HEK293 (cell line): Measurements from ENCODE around the gene SLC35G3.
"Not testable (repeated sequence)": the region's sequence is repeated elsewhere in the genome, so short reads cannot be mapped to it uniquely, and the experiment has no call there.

Experiments used
- CTCF ChIA-PET: fragments of 350-600 bp; formaldehyde crosslinking; extraction: SDS; loops from one replicate; lab custom pipeline; 2021; ENCODE audit warnings: antibody characterized with exemption; lab: Yijun Ruan, JAX
- POLR2A ChIA-PET: fragments of 300-600 bp; formaldehyde crosslinking; extraction: SDS; loops from one replicate; lab custom pipeline; 2020; ENCODE audit warnings: antibody characterized with exemption, inconsistent platforms; lab: Yijun Ruan, JAX
- H3K27ac ChIP-seq: fragments of 200-500 bp; sonication (Bioruptor generic); 2 replicates; pipeline ENCODE4 v1.5.1; 2014; ENCODE audit warnings: low read depth, low read length, control low read depth, inconsistent platforms; ENCODE audit errors: extremely low read depth
- H3K36me3 ChIP-seq, 2 experiments: fragments of 200-500 bp in 1 of 2; sonication (Bioruptor generic) in 1 of 2; 1 replicate in 1 of 2; 2 replicates in 1 of 2; pipeline ENCODE4 v1.5.1; 2014 to 2017; ENCODE audit warnings: inconsistent platforms in 2 of 2, low read length in 2 of 2; ENCODE audit not compliant: control insufficient read depth in 2 of 2, insufficient read depth in 1 of 2
- H3K4me1 ChIP-seq: fragments of 200-500 bp; sonication (Bioruptor generic); 2 replicates; pipeline ENCODE4 v1.5.1; 2014; ENCODE audit warnings: mild to moderate bottlenecking, low read length, inconsistent platforms; ENCODE audit not compliant: control insufficient read depth, insufficient read depth
- H3K4me3 ChIP-seq: 2 replicates; pipeline ENCODE4 v1.5.1; 2011; ENCODE audit warnings: low read depth, mild to moderate bottlenecking, control low read depth, low read length, moderate library complexity
- H3K9me3 ChIP-seq: fragments of 200-500 bp; sonication (Bioruptor generic); 2 replicates; pipeline ENCODE4 v1.5.1; 2014; ENCODE audit warnings: low read depth, low read length, inconsistent platforms; ENCODE audit not compliant: control insufficient read depth, insufficient read depth
- BCL11A ChIP-seq: fragments of 450-650 bp; formaldehyde crosslinking; IDR thresholded peaks from 2 replicates; pipeline ENCODE4 v1.5.1; 2016; ENCODE audit warnings: low read depth, missing biosample characterization, missing genetic modification characterization
- IKZF3 ChIP-seq: fragments of 450-650 bp; IDR thresholded peaks from 2 replicates; pipeline ENCODE4 v1.5.0; 2018; ENCODE audit warnings: missing biosample characterization, mild to moderate bottlenecking, missing genetic modification characterization, moderate library complexity
- MZF1 ChIP-seq: fragments of 450-650 bp; formaldehyde crosslinking; IDR thresholded peaks from 2 replicates; pipeline ENCODE4 v1.5.1; 2017; ENCODE audit warnings: missing biosample characterization, missing genetic modification characterization, borderline replicate concordance
- OSR2 ChIP-seq: fragments of 450-650 bp; formaldehyde crosslinking; IDR thresholded peaks from 2 replicates; pipeline ENCODE4 v1.5.1; 2016; ENCODE audit warnings: missing biosample characterization, missing genetic modification characterization
- SP7 ChIP-seq: fragments of 450-650 bp; formaldehyde crosslinking; IDR thresholded peaks from 2 replicates; pipeline ENCODE4 v1.5.1; 2016; ENCODE audit warnings: missing biosample characterization, missing genetic modification characterization
- TRIM28 ChIP-seq: IDR thresholded peaks from 2 replicates; pipeline ENCODE4 v1.6.1; 2011; ENCODE audit warnings: low read length, control low read depth, borderline replicate concordance
- ZBTB48 ChIP-seq: fragments of 450-650 bp; formaldehyde crosslinking; IDR thresholded peaks from 2 replicates; pipeline ENCODE4 v1.5.1; 2016; ENCODE audit warnings: missing biosample characterization, missing genetic modification characterization
- ZBTB8A ChIP-seq: fragments of 450-650 bp; formaldehyde crosslinking; IDR thresholded peaks from 2 replicates; pipeline ENCODE4 v1.5.1; 2016; ENCODE audit warnings: missing biosample characterization, missing genetic modification characterization
- ZNF404 ChIP-seq: fragments of 450-650 bp; formaldehyde crosslinking; IDR thresholded peaks from 2 replicates; pipeline ENCODE4 v1.5.1; 2017; ENCODE audit warnings: missing biosample characterization, missing genetic modification characterization
- ZNF600 ChIP-seq: fragments of 450-650 bp; formaldehyde crosslinking; IDR thresholded peaks from 2 replicates; pipeline ENCODE4 v1.5.1; 2016; ENCODE audit warnings: missing biosample characterization, missing genetic modification characterization
- ZNF629 ChIP-seq: fragments of 450-650 bp; formaldehyde crosslinking; IDR thresholded peaks from 2 replicates; pipeline ENCODE4 v1.5.1; 2017; ENCODE audit warnings: missing biosample characterization, missing genetic modification characterization
- ZNF664 ChIP-seq: fragments of 450-650 bp; formaldehyde crosslinking; IDR thresholded peaks from 2 replicates; pipeline ENCODE4 v1.5.1; 2016; ENCODE audit warnings: missing biosample characterization, missing genetic modification characterization
- ZNF747 ChIP-seq: fragments of 450-650 bp; formaldehyde crosslinking; IDR thresholded peaks from 2 replicates; pipeline ENCODE4 v1.5.1; 2016; ENCODE audit warnings: missing biosample characterization, missing genetic modification characterization
- ZNF843 ChIP-seq: fragments of 450-650 bp; formaldehyde crosslinking; IDR thresholded peaks from 2 replicates; pipeline ENCODE4 v1.5.1; 2016; ENCODE audit warnings: missing biosample characterization, missing genetic modification characterization
- TF ChIP-seq, protein P1 (sequence below): fragments of 450-650 bp; formaldehyde crosslinking; IDR thresholded peaks from 2 replicates; pipeline ENCODE4 v1.5.1; 2016; ENCODE audit warnings: missing biosample characterization, missing genetic modification characterization
- TF ChIP-seq, protein P2 (sequence below): fragments of 450-650 bp; formaldehyde crosslinking; IDR thresholded peaks from 2 replicates; pipeline ENCODE4 v1.5.1; 2016; ENCODE audit warnings: missing biosample characterization, missing genetic modification characterization
- TF ChIP-seq, protein P3 (sequence below): fragments of 450-650 bp; formaldehyde crosslinking; IDR thresholded peaks from 2 replicates; pipeline ENCODE4 v1.5.1; 2016; ENCODE audit warnings: missing biosample characterization, missing genetic modification characterization
- TF ChIP-seq, protein P4 (sequence below): fragments of 450-650 bp; formaldehyde crosslinking; IDR thresholded peaks from 2 replicates; pipeline ENCODE4 v1.5.1; 2016; ENCODE audit warnings: missing biosample characterization, missing genetic modification characterization
- TF ChIP-seq, protein P5 (sequence below): fragments of 450-650 bp; formaldehyde crosslinking; IDR thresholded peaks from 2 replicates; pipeline ENCODE4 v1.5.1; 2017; ENCODE audit warnings: missing biosample characterization, missing genetic modification characterization

SLC35G3 gene

DNA sequence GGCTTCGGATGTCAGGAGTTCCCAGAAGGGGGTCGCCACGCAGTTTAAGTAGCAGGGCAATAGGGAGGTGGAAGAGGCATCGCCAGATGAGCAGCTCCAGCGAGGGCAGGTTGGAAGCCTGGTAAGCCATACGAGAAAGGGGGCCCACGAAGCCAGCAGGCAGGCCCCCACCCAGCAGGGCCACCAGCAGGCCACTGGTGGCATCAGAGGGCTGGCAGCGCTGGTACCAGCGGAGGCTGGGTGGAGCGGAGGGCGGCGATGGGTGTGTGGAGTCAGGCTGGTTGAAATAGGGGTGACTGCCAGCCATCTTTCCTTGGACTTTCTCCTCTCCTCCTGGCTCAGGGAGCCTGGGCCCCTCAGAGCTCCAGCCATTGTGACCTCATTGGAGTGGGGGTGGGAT is at the start of gene SLC35G3:
TSS of gene SLC35G3 (minus strand) at position 393 of the 400 bp plus-strand sequence. CDS start at position 307, 86 bp downstream.
- H3K4me3 ChIP-seq, POLR2A ChIA-PET, H3K9me3 ChIP-seq, H3K36me3 ChIP-seq, CTCF ChIA-PET, H3K4me1 ChIP-seq, H3K27ac ChIP-seq: not testable (repeated sequence)

DNA sequence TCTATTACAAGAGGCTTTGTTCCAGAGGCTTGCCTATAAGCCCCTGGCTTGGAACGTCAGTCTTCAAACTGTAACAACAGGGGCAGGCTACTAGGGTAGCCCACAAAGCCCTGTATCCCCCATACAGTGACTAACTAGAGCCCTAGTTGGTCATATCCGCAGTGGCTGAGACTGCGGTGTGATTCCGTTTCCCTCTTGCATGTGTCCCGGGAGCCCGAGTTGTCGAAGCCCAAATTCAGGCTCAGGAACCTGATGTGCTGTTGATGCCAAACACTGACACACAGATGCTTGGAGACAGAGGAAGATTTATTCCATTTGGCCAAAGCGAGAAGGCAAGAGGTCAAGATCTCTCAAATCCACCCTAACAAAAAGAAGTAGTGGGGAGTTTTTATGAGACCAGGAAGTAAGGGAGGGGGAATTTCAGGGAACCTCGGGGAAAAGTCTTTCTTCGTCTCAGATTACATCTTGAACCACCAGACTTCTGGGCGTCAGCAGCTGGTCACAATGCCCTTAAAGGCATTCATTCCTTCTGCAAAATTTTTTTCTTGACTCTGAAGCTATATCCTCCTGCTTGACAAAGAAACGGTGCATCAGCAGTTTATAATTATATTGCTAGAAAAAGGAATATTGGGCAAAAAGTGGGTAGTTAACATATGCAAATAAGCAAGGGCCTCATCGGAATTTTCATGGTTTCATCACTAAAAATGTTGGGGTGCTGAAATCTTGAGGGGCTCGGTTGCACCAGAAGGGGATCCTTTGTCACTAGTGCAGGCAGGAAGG is 49.6 kb upstream of the SLC35G3 start:
- Histone ChIP-seq H3K4me3 (peak overlapping the region; percentile 76), H3K36me3 (peaks cover 0 to 10% of the 10 kb centered on the region in 2 experiments; a peak in 1 of 3 replicates), H3K9me3 (no peaks in the 10 kb centered on the region), H3K27ac (peak overlapping the region; percentile 93)
- POLR2A ChIA-PET = interaction anchor here (0.9 to 3.2 kb wide), 7 partner anchors 10 to 335 kb away, joined by 3 to 27 read pairs (median 4); partner anchors contain the start of genes PEX12 and SLFN11
- CTCF ChIA-PET = interaction anchor here (0.6 to 1.3 kb wide), 3 partner anchors 8 to 68 kb away, joined by 3 to 7 read pairs (median 4); no protein-coding TSS in a partner anchor
- TF ChIP-seq BCL11A (tag by site-specific recombination) (0 out of 2 replicates have a peak, but pooled peaks have one; percentile 23), ZBTB8A (tag by site-specific recombination) (peak; percentile 99), ZNF600 (tag by site-specific recombination) (peak; percentile 16; the same call in 1 of the 2 replicates), OSR2 (tag by site-specific recombination) (peak; percentile 26; the same call in 1 of the 2 replicates), IKZF3 (tag by site-specific recombination) (peak; percentile 71; the same call in 1 of the 2 replicates), ZBTB48 (0 out of 2 replicates have a peak, but pooled peaks have one; percentile 48), ZNF404 (no peak), TRIM28 (peak; percentile 50; the same call in 1 of the 2 replicates), ZNF747 (tag by site-specific recombination) (no peak), ZNF664 (peak; percentile 87), ZNF843 (tag by site-specific recombination) (0 out of 2 replicates have a peak, but pooled peaks have one; percentile 20), SP7 (tag by site-specific recombination) (peak; percentile 6; the same call in 1 of the 2 replicates), MZF1 (tag by site-specific recombination) (peak; percentile 64; the same call in 1 of the 2 replicates), ZNF629 (no peak)
- TF ChIP-seq, protein P1, sequence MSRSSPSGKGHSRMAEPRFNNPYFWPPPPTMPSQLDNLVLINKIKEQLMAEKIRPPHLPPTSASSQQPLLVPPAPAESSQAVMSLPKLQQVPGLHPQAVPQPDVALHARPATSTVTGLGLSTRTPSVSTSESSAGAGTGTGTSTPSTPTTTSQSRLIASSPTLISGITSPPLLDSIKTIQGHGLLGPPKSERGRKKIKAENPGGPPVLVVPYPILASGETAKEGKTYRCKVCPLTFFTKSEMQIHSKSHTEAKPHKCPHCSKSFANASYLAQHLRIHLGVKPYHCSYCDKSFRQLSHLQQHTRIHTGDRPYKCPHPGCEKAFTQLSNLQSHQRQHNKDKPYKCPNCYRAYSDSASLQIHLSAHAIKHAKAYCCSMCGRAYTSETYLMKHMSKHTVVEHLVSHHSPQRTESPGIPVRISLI (tag by site-specific recombination) = no peak
- TF ChIP-seq, protein P2, sequence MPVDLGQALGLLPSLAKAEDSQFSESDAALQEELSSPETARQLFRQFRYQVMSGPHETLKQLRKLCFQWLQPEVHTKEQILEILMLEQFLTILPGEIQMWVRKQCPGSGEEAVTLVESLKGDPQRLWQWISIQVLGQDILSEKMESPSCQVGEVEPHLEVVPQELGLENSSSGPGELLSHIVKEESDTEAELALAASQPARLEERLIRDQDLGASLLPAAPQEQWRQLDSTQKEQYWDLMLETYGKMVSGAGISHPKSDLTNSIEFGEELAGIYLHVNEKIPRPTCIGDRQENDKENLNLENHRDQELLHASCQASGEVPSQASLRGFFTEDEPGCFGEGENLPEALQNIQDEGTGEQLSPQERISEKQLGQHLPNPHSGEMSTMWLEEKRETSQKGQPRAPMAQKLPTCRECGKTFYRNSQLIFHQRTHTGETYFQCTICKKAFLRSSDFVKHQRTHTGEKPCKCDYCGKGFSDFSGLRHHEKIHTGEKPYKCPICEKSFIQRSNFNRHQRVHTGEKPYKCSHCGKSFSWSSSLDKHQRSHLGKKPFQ (tag by site-specific recombination) = peak; percentile 57; the same call in 1 of the 2 replicates
- TF ChIP-seq, protein P3, sequence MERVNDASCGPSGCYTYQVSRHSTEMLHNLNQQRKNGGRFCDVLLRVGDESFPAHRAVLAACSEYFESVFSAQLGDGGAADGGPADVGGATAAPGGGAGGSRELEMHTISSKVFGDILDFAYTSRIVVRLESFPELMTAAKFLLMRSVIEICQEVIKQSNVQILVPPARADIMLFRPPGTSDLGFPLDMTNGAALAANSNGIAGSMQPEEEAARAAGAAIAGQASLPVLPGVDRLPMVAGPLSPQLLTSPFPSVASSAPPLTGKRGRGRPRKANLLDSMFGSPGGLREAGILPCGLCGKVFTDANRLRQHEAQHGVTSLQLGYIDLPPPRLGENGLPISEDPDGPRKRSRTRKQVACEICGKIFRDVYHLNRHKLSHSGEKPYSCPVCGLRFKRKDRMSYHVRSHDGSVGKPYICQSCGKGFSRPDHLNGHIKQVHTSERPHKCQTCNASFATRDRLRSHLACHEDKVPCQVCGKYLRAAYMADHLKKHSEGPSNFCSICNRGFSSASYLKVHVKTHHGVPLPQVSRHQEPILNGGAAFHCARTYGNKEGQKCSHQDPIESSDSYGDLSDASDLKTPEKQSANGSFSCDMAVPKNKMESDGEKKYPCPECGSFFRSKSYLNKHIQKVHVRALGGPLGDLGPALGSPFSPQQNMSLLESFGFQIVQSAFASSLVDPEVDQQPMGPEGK (tag by site-specific recombination) = peak; percentile 34; the same call in 1 of the 2 replicates
- TF ChIP-seq, protein P4, sequence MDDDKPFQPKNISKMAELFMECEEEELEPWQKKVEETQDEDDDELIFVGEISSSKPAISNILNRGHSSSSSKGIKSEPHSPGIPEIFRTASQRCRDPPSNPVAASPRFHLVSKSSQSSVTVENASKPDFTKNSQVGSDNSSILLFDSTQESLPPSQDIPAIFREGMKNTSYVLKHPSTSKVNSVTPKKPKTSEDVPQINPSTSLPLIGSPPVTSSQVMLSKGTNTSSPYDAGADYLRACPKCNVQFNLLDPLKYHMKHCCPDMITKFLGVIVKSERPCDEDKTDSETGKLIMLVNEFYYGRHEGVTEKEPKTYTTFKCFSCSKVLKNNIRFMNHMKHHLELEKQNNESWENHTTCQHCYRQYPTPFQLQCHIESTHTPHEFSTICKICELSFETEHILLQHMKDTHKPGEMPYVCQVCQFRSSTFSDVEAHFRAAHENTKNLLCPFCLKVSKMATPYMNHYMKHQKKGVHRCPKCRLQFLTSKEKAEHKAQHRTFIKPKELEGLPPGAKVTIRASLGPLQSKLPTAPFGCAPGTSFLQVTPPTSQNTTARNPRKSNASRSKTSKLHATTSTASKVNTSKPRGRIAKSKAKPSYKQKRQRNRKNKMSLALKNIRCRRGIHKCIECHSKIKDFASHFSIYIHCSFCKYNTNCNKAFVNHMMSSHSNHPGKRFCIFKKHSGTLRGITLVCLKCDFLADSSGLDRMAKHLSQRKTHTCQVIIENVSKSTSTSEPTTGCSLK = no peak
- TF ChIP-seq, protein P5, sequence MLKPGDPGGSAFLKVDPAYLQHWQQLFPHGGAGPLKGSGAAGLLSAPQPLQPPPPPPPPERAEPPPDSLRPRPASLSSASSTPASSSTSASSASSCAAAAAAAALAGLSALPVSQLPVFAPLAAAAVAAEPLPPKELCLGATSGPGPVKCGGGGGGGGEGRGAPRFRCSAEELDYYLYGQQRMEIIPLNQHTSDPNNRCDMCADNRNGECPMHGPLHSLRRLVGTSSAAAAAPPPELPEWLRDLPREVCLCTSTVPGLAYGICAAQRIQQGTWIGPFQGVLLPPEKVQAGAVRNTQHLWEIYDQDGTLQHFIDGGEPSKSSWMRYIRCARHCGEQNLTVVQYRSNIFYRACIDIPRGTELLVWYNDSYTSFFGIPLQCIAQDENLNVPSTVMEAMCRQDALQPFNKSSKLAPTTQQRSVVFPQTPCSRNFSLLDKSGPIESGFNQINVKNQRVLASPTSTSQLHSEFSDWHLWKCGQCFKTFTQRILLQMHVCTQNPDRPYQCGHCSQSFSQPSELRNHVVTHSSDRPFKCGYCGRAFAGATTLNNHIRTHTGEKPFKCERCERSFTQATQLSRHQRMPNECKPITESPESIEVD (tag by site-specific recombination) = peak; percentile 47; the same call in 1 of the 2 replicates
- TF ChIP-seq, all 188 proteins: peak for 14
- H3K4me1 ChIP-seq = peaks cover 23% of the 10 kb centered on the region
